GM18517 (cell line): ENCODE measurements around the gene TENM3.

ENCODE experiments used
- ATAC-seq: cut with Tn5 transposase; IDR thresholded peaks from one replicate; pipeline ENCODE4 v1.9.1; 2021; ENCODE audit warnings: mild to moderate bottlenecking, moderate library complexity; ENCODE audit not compliant: unreplicated experiment

Gene TENM3

DNA sequence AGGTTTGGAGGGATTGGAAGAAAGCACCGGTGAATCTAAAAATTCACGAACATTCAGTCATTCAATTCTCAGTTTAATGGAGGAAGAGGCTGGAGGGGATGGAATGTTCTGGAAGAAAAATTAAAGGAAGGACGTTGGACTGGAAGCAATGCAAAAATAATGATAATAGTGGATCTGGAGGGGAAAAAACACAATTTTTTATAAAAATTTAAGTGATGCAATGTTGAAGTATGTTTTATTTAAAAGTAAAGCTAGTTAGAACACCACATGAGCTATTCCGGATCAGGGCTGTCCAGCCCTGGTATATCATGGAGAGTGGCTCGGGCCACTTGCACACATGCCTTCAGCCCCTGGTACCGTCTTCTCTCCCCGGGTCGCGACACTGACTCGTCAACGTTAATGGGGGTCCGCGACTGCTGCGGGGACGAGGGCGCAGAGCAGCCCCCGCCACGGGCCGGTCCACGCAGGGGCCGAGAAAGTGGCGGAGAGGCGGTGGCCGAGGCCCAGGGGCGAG is 204.6 kb downstream of the TENM3 start:
- no peak for ATAC-seq

DNA sequence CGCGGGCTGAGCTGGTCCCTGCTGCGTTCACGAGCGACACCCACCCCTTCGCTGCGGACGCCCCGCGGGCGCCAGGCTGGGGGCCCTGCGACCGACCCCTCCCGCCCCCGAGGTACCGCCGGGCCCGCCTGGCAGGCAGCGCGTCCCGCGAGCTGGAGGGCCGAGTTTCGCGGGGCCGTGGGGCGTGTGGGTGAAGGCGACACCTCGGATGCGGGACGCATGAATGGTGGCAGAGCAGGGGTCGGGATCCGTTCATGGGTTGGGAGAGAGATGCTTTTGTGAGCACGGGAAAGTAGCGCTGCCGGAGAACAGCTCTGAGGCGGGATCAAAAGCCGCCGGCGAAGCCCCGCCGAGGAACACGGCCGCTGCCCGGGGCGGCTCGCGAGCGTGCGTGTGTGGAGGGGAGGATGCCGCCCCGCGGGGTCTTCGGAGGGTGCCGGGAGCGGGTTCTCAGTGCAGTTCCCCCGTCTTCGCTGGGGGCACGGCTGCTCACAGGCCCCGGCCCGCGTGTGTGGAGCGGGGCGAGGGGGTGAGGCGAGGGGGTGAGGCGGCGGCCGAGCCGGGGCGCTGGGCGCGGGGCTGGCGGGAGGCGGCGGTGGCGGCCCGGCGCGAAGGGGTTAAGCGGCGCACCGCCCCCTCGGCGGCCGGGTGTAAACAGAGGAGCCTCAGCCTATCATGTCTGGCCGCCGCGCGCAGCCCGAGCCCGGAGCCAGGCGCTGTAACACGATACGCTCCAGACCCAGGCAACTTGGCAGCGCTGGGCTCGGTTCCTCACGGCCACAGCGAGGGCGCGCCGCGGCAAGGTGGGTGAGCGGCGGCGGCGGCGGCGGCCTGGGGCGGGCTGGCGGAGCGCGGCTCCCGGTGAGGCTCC is 205.3 kb downstream of the TENM3 start:
- ATAC-seq = peak; percentile 80

DNA sequence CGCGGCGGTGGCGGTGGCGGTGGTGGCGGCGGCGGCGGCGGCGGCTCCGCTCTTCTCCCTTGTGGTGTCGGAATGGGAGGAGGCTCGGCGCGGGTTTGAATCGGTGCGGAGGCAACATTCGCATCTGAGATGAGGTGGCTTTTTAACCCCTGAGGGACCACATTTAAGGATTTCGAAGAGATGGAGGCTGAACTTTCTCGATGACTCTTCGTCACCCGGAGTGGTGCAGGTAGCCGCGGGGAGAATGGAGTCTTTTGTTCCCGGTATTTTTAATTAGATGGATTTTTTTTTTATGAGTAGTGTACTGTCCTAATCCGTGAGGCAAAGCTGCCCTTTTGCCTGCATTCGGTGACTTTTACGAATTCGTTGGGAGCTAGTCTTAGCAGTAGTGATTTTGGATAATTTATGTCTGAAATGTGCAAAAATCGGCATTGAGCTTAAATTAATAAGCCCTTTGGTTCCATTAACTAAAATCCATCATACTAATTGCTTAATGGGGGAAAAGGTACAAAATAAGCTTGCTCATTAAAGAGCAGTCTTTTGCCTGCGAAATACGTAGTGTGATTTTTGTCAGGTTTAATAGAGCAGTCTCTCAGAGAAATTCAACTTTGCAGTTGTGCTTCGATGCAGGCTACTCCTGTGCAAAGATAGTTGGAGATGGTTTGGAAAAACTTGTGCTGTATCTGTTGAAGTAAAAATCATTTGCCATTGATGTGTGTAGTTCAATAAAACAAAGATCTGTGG is 206.2 kb downstream of the TENM3 start:
- no peak for ATAC-seq

DNA sequence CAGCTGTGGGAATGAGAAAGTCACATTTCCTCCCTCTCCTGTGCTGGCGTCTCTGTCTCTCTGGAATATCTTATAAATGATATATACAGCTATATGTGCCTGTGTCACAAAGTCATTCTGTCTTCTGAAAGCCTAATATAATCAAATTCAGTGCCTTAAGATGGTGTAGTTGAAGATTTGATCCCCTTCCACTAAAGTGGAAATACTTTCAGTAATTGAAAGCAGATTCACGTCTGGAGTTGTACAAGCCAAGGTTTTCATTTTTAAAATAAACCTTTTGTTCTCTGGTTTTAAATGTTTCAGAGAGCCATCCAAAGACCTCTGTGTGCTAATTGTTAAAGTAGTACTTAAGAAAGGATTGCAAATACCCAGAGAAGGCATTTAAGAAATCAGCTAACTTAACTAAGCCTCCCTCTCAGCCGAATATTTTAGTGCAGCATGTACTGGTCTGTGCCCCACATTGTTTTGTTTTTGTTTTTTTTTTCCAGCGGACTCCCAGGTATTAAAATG is 206.8 kb downstream of the TENM3 start:
- ATAC-seq = no peak

DNA sequence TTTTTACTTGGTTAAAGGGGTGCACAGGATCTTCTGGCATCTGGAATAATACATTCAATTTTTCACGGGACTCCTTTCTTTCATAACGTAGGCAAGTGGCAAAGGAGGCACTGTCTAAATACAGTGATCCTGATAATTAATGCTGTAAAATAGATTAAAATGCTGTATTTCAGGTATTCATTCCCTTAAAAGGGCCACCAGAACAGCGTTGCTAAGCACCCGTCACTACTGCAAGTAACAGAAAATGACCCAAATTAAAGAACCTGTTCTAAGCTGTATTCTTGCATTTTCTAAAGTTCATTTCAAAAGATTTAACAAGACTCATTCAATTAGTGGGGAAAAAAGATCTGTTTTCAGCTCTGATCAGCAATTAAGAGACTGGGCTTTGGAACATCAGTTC is 208.2 kb downstream of the TENM3 start:
- no peak for ATAC-seq

DNA sequence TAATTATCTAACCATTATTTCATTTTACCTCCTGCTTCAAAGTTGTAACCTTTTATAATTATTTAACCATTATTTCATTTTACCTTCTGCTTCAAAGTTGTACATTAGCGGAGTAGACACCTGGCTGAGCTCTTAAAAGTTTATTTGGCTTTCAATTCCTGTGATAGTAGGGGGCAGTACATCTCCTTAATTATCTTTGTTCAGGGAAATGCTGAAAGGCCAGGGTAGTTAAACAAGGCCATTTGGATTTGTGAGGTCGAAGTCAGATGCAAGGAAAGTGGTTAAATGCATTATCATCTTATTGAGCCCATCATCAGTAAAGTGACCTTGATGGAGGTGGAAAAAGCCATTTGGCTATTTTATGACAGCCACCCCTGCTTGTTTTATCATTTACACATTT is 210.6 kb downstream of the TENM3 start:
- no peak for ATAC-seq

DNA sequence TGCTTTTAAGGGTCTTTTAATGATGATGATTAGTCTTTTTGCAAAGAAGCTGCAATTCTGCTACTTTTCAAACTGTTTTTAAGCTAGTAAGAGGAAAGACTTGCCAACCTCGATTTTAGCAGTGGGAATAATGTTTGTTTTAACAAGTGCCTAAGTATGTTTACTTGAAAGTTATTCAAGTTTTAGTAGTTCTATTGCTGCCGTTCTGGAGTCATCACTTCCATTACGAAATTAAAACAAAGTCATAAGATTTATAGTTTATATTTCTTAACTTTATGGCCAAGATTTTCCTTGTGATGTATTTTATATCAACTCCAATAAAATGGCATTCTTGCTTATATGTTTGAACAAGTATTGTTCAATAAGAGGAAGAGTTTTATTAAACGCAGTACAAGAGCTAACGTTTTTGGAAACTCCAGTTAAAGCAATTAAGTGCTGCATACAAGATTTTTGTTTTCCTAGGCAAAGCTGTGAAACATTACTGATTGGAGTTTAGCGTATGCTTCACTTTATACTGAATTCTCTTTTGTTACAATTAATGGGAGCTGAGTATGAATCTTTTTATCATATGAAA is 211.3 kb downstream of the TENM3 start:
- no peak for ATAC-seq

DNA sequence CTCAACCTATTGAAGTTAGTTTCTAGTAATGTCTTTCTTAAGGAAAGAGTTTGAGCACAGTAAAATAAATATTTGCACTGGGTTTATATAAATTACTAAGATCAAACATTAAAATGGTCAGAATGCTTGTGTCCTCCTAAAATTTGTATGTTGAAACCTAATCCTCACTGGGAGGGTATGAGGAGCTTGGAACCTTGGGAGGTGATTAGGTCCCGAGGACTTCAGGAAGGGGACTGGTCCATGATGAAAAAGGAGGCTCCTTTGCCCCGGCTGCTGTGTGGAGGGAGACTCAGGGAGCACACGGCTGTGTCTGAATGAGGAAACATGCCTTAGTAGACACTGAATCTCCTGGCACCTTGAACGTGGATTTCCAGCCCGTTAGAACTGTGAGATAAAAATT is 221.9 kb downstream of the TENM3 start:
- ATAC-seq = no peak

DNA sequence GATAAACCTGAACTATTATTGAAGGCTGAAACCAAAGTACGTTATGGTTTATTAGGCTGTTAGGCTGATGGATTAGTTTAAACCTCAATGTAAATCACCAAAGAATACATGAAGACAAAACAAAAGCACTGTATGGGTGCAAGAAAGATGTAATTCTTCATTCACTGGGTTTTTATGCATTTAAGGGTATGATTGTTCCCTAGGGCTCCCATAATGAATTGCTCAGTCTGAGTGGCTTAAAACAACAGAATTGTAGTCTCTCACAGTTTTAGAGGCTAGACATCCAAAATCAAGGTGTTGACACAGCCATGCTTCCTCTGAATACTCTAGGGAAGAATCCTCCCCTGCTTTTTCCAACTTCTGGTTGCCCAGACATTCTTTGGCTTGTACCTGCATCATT is 222.8 kb downstream of the TENM3 start:
- no peak for ATAC-seq

DNA sequence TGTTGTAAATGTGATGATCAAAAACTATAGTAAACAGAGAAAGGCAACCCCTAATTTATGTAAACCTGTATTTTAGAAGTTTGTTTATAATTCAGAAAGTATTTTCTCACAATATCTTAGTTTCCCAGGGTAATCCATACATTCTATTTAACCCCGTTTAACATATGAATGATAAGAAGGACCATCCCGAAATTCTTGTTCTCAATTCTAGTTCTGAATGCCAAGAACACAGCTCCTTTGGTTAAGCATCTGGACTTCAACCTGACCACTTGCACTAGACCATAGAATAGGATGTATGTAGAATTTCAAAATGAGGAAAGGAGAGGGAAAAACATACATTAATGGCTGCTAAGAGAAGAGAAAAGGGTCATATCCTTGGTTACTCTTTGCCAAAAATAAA is 227.0 kb downstream of the TENM3 start:
- ATAC-seq = no peak

DNA sequence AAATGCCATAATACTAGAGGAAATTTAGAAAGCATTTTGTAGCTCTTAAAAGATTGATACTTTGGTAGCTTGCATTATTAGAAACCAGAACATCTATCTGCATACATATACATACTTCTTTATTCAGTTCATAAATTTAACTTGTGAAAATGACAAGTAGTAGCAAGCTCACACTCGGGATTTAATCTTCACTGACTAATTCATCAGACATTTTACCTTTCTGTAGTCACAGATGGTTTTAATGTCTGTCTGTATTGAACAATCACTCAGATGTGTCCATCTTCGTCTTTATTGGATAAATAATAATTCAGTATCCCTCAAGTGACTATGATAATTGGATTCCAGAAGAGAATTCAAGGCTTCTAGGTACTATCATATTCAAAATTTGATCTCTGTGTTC is 232.3 kb downstream of the TENM3 start:
- ATAC-seq = no peak

DNA sequence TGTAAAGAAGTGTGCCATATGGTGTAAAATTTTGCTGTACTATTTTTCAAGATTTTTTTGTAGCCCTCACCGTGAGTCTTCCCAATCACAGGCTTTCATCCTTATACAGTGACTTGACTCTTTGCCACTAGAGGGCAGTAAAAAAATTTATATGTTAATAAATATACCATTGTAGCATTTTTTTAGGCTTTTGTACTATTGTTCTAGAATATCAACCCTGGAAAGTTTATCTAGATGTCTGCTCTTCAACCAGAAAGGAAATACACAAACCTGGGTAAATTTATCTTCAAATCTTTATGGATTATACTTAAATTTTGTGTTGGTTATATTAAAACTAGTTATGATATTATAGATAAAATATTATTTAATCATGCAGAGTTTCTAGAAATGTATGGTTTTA is 235.3 kb downstream of the TENM3 start:
- peak; percentile 67 for ATAC-seq

DNA sequence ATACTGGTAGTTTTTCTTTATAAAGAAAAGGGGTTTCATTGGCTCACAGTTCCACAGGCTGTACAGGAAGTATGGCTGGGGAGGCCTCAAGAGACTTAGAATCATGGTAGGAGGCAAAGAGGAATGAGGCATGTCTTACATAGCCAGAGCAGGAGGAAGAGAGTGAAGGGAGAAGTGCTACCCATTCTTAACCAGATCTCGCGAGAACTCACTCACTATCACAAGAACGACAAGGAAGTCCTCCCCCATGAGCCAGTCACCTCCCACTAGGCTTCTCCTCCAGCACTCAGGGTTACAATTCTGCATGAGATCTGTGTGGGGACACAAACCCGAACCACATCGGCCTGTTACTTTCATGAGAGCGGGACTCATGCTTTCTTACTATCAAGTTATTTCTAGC is 240.5 kb downstream of the TENM3 start:
- ATAC-seq = no peak

DNA sequence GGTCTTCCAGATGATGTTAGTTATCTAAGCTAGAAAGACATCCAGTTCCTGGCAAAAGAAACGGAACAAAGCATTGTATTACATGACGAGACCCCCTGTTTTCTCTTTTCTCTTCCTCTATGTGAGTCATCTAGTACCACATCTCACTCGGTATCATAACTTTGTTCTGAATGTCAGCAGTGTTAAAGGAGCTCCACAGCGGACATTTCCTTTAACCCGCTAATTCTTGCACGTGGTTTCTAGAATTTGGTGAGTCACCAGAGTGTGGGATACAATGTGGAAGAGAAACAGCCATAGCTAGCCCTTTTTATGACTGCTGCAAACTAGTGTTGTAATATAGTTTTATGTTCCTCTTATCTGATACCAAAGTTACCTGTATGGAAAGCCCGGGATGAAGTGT is 243.7 kb downstream of the TENM3 start:
- no peak for ATAC-seq

DNA sequence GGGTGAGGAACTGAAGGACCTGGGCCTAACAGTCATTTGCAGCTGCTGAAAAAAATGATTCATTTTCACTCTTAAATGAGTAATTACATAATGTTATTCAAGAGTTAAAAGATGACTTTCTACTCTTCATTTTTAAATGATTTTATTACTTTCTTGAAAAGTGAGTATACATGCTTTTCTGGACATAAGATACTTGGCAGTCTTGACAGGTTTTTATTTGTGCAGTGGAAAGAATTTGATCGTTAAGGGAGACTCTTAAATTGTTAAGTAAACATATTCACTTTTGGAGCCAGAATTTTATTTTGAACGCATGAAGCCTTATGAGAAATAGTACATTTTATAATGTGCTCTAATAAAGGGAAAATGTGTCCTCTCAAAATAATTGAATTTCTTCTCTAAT is 245.7 kb downstream of the TENM3 start:
- no peak for ATAC-seq

DNA sequence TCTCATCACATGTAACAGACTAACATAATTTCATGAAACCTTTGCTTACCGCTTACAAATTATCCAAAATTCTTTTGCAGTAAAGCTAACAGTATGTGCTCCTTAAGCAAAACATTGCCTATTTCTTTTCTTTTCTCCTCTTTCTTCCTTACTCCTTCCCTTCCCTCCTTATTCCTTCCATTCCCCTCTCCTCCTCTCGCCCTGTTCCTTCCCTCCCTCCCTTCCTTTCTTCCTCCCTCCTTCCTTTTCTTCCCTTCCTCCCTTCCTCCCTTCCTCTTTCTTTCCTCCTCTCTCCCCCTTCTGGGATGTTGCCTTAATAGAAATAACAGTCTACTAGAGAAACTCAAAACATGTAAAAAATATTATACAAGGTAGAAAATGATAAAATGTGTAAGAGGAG is 246.4 kb downstream of the TENM3 start:
- ATAC-seq = no peak

DNA sequence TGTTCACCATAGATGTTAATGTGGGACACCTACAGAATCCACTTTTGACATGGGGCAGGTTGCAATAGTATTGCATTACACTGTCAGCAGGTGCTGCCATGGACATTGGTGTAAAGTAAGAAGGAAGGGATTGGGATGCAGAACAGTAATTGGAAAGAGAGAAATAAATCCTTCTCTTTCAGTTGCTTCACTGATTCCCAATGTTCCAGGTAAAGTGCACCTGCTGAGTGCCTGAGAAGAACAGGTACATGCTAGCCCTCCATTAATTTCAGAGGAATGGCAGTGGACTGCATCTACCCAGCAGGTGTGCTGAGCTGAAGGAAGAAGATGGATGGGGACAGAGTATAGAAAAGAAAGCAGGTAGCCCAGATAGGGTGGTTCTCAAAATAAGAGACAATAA is 248.5 kb downstream of the TENM3 start:
- no peak for ATAC-seq

DNA sequence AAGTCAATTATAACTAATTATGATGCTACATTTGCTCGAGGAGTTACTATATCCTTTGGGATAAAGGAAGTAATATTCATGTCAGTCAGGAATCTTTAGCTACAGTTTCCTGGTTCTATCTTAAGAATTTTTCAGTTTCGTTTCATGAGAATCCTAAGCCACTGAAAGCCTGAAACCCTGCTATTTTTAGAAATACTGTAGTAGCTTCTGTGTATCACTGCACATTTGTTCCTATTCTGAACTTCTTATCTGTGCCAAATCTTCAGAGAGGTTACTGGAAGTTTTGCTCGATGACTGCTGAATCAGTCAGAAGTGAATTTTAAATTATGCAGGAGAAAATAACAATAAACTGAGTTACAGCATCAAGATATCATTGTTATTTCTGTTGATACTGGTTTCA is 249.2 kb downstream of the TENM3 start:
- peak; percentile 53 for ATAC-seq

DNA sequence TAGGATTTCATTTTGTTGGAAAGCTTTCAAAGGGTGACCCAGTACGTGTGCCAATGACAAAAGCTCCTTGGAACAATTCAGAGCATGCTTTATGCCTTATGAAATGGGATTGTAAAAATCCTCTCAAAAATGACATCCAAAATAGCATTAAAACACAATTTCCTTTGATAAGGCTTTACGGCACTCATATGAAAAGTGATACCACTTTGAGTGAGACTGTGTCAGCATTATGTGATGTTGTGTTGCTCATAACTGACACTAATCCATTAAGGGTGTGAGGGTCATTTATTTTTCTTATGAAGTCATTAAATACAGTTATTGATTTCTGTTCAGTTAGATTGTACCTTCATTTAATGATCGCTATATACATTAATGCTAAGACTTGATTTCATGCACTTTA is 250.2 kb downstream of the TENM3 start:
- no peak for ATAC-seq

DNA sequence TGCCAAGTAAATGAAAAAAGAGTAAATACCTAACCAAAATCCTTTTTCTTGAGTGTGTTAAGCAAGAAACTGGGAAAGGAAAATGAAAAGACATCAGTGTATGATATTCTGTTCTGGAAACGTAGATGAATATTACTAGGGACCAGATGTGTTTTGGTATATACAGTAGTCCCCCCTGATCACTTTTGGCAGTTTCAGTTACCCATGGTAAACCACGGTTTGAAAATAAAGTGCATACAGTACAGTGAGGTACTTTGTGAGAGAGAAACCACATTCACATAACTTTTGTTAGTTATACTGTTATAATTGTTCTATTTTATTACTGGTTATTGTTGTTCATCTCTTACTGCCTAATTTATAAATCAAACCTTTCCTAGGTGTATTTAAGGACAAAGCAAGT is 250.9 kb downstream of the TENM3 start:
- peak; percentile 57 for ATAC-seq

DNA sequence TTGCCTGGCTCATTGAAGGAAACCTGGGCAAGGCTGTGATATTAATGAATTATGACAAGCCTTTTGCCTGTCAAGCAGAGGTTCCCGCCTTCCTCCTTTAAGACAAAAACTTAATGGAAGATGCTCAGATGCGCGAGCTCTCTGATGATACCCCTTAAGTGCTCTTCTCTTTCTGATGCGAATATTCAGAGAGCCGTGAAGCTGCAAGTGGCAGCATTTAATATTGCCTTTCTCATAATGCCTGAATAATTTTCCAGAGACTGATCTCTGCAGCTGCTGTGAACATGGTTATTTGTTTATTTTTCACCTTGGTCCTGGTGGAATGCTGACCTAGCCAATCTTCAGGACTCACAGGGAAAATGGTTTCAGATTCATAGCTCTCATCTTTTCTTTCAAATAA is 251.8 kb downstream of the TENM3 start:
- ATAC-seq = no peak
